Right atrium auricular region (tissue), 2 donors: ENCODE measurements around the gene NMUR1. TPM values are rescaled to one million over a fixed set of nuclear protein-coding genes. Genes with fewer than 3 reads are reported as not detected.
A peak's percentile ranks its signal among the peaks of the same experiment; 100 is the strongest.
"Not testable (repeated sequence)": the region's sequence is repeated elsewhere in the genome, so short reads cannot be mapped to it uniquely, and the experiment has no call there.

Experiments
- DNase-seq: peaks from one replicate; pipeline ENCODE4 v3.0.0-alpha.2; 2019; ENCODE audit warnings: low spot score
- H3K27ac ChIP-seq, 2 donors: fragments of 200-600 bp; sonication (generic); 1 replicate in 1 of 2; 2 replicates in 1 of 2; pipeline ENCODE4 v1.5.1; 2016 to 2019
- H3K27me3 ChIP-seq, 2 donors: fragments of 200-600 bp; sonication (generic); one replicate each; pipeline versions ENCODE4 v1.5.1 to v1.6.0; 2017 to 2019
- H3K36me3 ChIP-seq: fragments of 200-600 bp; sonication (generic); one replicate; pipeline ENCODE4 v1.5.1; 2016
- H3K4me1 ChIP-seq, 2 donors: fragments of 200-600 bp; sonication (generic); one replicate each; pipeline versions ENCODE4 v1.5.1 to v1.6.0; 2017 to 2019
- H3K4me3 ChIP-seq, 2 donors: fragments of 200-600 bp; sonication (generic); 1 replicate in 1 of 2; 2 replicates in 1 of 2; pipeline ENCODE4 v1.5.1; 2017 to 2019; ENCODE audit warnings: mild to moderate bottlenecking in 1 of 2, moderate library complexity in 1 of 2
- H3K9me3 ChIP-seq, 2 donors: fragments of 200-600 bp; sonication (generic); one replicate each; pipeline ENCODE4 v1.5.1; 2019
- CTCF ChIP-seq, 2 donors: fragments of 200-600 bp; sonication (generic); IDR thresholded peaks; one replicate each; pipeline ENCODE4 v1.5.1; 2019; ENCODE audit warnings: antibody characterized with exemption in 2 of 2
- total RNA-seq, 2 donors: library from RNA; depleted of rRNA; stranded (reverse); fragments of >200 nt; gene quantifications; one replicate each; pipeline ENCODE4 v1.1.0, GENCODE V29; 2016

The NMUR1 gene
- total RNA-seq: under 1 TPM; 0.67 to 0.93 TPM

GRCh38 chr2:231530099-231531011 is at the start of gene NMUR1:
Gene NMUR1 (minus strand): TSS chr2:231530445. CDS start chr2:231530361, 84 bp downstream.
- TF ChIP-seq CTCF (IDR thresholded peaks at IDR 0.05): peak; percentile 82 to 92
- Histone ChIP-seq H3K4me1 (peaks cover 0 to 15% of the 10 kb centered on the region in 2 donors), H3K36me3 (no peaks in the 10 kb centered on the region), H3K27me3 (no peaks in the 10 kb centered on the region), H3K27ac (no peak within 1 kb of the TSS), H3K4me3 (peak within 1 kb of the TSS; percentile 43 to 50), H3K9me3 (no peaks in the 10 kb centered on the region)
- DNase-seq: no peak

- Histone ChIP-seq H3K36me3 (no peaks in the 10 kb centered on the region), H3K9me3 (no peaks in the 10 kb centered on the region), H3K4me1 (no peaks in the 10 kb centered on the region), H3K27ac (no peak overlapping the region), H3K4me3 (no peak overlapping the region), H3K27me3 (no peaks in the 10 kb centered on the region)
- no peak for TF ChIP-seq CTCF (IDR thresholded peaks at IDR 0.05)
- DNase-seq: no peak
Measured at GRCh38 chr2:231579560-231579959, 49.3 kb upstream of the NMUR1 start.

- H3K36me3 ChIP-seq, H3K9me3 ChIP-seq, H3K4me1 ChIP-seq, H3K27ac ChIP-seq, H3K27me3 ChIP-seq, H3K4me3 ChIP-seq, DNase-seq: not testable (repeated sequence)
Measured at GRCh38 chr2:231578655-231579054, 48.4 kb upstream of the NMUR1 start.

GRCh38 chr2:231576465-231576864 is 46.2 kb upstream of the NMUR1 start:
- no peak for TF ChIP-seq CTCF (IDR thresholded peaks at IDR 0.05)
- Histone ChIP-seq H3K9me3 (no peaks in the 10 kb centered on the region), H3K4me1 (no peaks in the 10 kb centered on the region), H3K27me3 (no peaks in the 10 kb centered on the region), H3K4me3 (no peak overlapping the region), H3K27ac (no peak overlapping the region), H3K36me3 (no peaks in the 10 kb centered on the region)
- no peak for DNase-seq

GRCh38 chr2:231575612-231576256 is 45.5 kb upstream of the NMUR1 start:
- DNase-seq: no peak
- Histone ChIP-seq H3K9me3 (no peaks in the 10 kb centered on the region), H3K4me3 (no peak overlapping the region), H3K4me1 (no peaks in the 10 kb centered on the region), H3K27ac (no peak overlapping the region), H3K36me3 (no peaks in the 10 kb centered on the region), H3K27me3 (no peaks in the 10 kb centered on the region)
- TF ChIP-seq CTCF (IDR thresholded peaks at IDR 0.05): no peak

- H3K9me3 ChIP-seq: no peaks in the 10 kb centered on the region
- no peaks in the 10 kb centered on the region for H3K36me3 ChIP-seq
- no peak for DNase-seq
- H3K4me3 ChIP-seq: no peak overlapping the region
- TF ChIP-seq CTCF (IDR thresholded peaks at IDR 0.05): no peak
- no peaks in the 10 kb centered on the region for H3K4me1 ChIP-seq
- H3K27ac ChIP-seq: no peak overlapping the region
- H3K27me3 ChIP-seq: no peaks in the 10 kb centered on the region
Measured at GRCh38 chr2:231573698-231574421, 43.6 kb upstream of the NMUR1 start.
